Ovary (tissue), 9 donors: ENCODE results near the gene VPS13C. TPM values are rescaled to one million over a fixed set of nuclear protein-coding genes. Genes with fewer than 3 reads are reported as not detected.

Source experiments
- DNase-seq, 5 donors: peaks; one replicate each; pipeline ENCODE4 v3.0.0-alpha.2; 2019 to 2020
- H3K27ac ChIP-seq, 2 donors: fragments of 200-600 bp; one replicate each; pipeline versions ENCODE4 v1.5.1 to v1.8.0; 2019 to 2022
- H3K27me3 ChIP-seq: fragments of 200-600 bp; one replicate; pipeline ENCODE4 v1.8.0; 2022
- H3K36me3 ChIP-seq: fragments of 200-600 bp; sonication (generic); one replicate; pipeline ENCODE4 v1.5.1; 2019
- H3K4me1 ChIP-seq: one replicate; pipeline ENCODE4 v1.8.1; 2013; ENCODE audit warnings: mild to moderate bottlenecking, moderate library complexity; ENCODE audit not compliant: insufficient read depth
- H3K4me3 ChIP-seq: fragments of 200-600 bp; sonication (generic); one replicate; pipeline ENCODE4 v1.5.1; 2017
- H3K9me3 ChIP-seq, 2 donors: fragments of 200-600 bp in 1 of 2; sonication (generic) in 1 of 2; one replicate each; pipeline versions ENCODE4 v1.5.1 to v1.8.1; 2013 to 2019; ENCODE audit warnings: mild to moderate bottlenecking in 1 of 2, moderate library complexity in 1 of 2
- EP300 ChIP-seq: sonication (generic); formaldehyde crosslinking; IDR thresholded peaks from one replicate; pipeline ENCODE4 v1.6.1; 2017; ENCODE audit warnings: antibody characterized with exemption
- POLR2A ChIP-seq: fragments of 450-650 bp; IDR thresholded peaks from one replicate; pipeline ENCODE4 v1.6.1; 2017; ENCODE audit warnings: antibody characterized with exemption, mild to moderate bottlenecking, moderate library complexity
- WGBS, 3 donors: extraction: QIAGEN DNeasy Blood & Tissue Kit in 1 of 3; methylation state at CpG; one replicate each; pipeline versions ENCODE4 v1.1.5 to v1.1.7; 2013 to 2017; 5-methylcytosine and 5-hydroxymethylcytosine counted together
- intact Hi-C, 4 donors: fragments of 100-400 bp; cut with DNase I; formaldehyde crosslinking; loops; one replicate each; pipeline versions ENCODE4 v1.11.0 to v1.15.1; 2022 to 2023
- polyA plus RNA-seq, 2 donors: library from polyadenylated mRNA; stranded (reverse); fragments of 200-250 nt in 1 of 2; fragments of 350-450 nt in 1 of 2; fragmentation: Illumina TruSeq in 1 of 2; extraction: RNeasy Lipid Tissue Mini Kit (QIAGEN cat#74804) in 1 of 2; gene quantifications; one replicate each; pipeline ENCODE4 v1.2.3, GENCODE V29; 2013 to 2014
- total RNA-seq, 7 donors: library from RNA; depleted of rRNA in 2 of 7; stranded (reverse); fragments of >200 nt in 2 of 7; fragmentation: NEBNext Ultra II Directional in 3 of 7; extraction: Animal tissue kit (Norgen Biotek cat#: 25700) in 3 of 7; gene quantifications; one replicate each; pipeline versions ENCODE4 v1.1.0 to v1.2.4, GENCODE V29; 2016 to 2023
- TF ChIP-seq, protein P1 (sequence below), 3 donors: fragments of 450-650 bp in 2 of 3; fragments of 200-600 bp in 1 of 3; IDR thresholded peaks; one replicate each; pipeline versions ENCODE4 v1.5.1 to v1.8.0; 2016 to 2022; ENCODE audit warnings: antibody characterized with exemption in 3 of 3, mild to moderate bottlenecking in 1 of 3
- donor health status: DM: no; HTN: no; CAD: no; lungs with moderate emphysema.
- donor health status: DM: no; HTN: no; CAD: no.
- donor health status: Bipolar disorder and iron deficiency.
- donor health status: DM: yes; HTN: yes; CAD: no.
- donor health status: DM: no; HTN: no; CAD: no.
- donor health status: DM: yes; HTN: yes; CAD: no.

The VPS13C gene
- total and polyA plus RNA-seq, 9 donors: 19.4 to 78.1 (median 68.4) TPM

DNA sequence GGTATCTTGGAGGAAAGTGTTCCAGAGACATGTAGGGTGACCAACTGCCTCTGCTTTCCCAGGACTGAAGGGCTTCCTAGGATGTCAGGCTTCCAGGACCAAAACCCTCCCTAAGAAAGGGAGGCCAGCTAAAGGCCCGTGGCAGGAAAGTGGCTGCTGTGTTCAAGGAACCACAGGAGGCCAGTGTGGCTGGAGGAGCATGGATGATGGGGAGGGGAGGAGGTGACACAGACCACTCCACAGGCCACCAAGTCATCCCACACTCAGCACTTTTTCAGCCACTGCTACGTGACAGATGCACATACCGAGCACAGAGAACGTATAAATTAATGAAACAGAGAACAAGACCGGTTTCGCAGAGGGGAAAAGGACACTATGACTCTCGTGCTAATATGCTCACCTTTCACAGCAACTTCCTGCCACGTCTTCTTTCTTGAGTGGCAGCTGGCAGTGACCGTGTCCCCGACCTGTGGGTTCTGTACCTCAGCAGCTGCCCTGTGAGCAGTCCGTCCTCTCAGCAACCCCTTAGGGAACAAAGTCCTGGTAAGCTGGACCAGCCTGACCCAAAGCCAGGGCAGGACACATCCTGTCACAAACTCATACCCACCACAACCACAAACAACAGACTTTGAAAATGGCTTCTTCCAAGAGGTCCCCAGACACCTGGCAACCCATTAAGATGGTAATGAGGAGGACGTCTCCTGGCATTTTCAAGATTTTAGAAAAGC lies 244.7 kb downstream of the VPS13C start:
- intact Hi-C loops: no loop called here
- Histone ChIP-seq H3K36me3 (no peaks in the 10 kb centered on the region), H3K9me3 (no peaks in the 10 kb centered on the region), H3K4me1 (no peaks in the 10 kb centered on the region), H3K27ac (no peak overlapping the region), H3K4me3 (no peak overlapping the region), H3K27me3 (no peaks in the 10 kb centered on the region)
- DNase-seq: no peak
- TF ChIP-seq, protein P1, sequence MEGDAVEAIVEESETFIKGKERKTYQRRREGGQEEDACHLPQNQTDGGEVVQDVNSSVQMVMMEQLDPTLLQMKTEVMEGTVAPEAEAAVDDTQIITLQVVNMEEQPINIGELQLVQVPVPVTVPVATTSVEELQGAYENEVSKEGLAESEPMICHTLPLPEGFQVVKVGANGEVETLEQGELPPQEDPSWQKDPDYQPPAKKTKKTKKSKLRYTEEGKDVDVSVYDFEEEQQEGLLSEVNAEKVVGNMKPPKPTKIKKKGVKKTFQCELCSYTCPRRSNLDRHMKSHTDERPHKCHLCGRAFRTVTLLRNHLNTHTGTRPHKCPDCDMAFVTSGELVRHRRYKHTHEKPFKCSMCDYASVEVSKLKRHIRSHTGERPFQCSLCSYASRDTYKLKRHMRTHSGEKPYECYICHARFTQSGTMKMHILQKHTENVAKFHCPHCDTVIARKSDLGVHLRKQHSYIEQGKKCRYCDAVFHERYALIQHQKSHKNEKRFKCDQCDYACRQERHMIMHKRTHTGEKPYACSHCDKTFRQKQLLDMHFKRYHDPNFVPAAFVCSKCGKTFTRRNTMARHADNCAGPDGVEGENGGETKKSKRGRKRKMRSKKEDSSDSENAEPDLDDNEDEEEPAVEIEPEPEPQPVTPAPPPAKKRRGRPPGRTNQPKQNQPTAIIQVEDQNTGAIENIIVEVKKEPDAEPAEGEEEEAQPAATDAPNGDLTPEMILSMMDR (IDR thresholded peaks at IDR 0.05): no peak
- TF ChIP-seq POLR2A (no peak), EP300 (no peak)
- WGBS, 3 donors: 83 to 84% (median 83%) methylated on average over 12 of the region's 12 CpGs

DNA sequence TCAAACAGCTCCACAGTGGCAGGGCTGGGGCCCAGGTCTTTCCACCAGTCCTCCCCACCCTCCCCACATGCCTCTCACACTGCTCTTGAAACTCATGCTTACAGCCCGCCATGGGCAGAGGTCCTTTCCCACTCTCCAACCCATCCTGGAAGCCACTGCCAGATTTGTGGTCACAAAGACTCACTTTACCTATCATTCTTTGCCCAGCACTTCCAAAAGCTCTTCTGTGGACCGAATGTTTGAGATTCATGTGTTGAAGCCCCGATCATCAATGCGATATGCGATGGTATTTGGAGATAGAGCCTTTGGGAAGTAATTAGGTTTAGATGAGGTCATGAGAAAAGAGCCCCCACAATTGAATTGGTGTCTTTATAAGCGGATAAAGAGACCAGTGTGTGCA lies 247.8 kb downstream of the VPS13C start:
- H3K4me3 ChIP-seq: no peak overlapping the region
- intact Hi-C loops: no loop called here
- DNase-seq: no peak
- TF ChIP-seq EP300 (no peak), POLR2A (no peak)
- TF ChIP-seq, protein P1 (IDR thresholded peaks at IDR 0.05): no peak
- no peaks in the 10 kb centered on the region for H3K4me1 ChIP-seq
- no peaks in the 10 kb centered on the region for H3K36me3 ChIP-seq
- H3K27me3 ChIP-seq: no peaks in the 10 kb centered on the region
- no peaks in the 10 kb centered on the region for H3K9me3 ChIP-seq
- no peak overlapping the region for H3K27ac ChIP-seq
- WGBS, 3 donors: 93 to 97% (median 95%) methylated on average over 6 of the region's 6 CpGs

DNA sequence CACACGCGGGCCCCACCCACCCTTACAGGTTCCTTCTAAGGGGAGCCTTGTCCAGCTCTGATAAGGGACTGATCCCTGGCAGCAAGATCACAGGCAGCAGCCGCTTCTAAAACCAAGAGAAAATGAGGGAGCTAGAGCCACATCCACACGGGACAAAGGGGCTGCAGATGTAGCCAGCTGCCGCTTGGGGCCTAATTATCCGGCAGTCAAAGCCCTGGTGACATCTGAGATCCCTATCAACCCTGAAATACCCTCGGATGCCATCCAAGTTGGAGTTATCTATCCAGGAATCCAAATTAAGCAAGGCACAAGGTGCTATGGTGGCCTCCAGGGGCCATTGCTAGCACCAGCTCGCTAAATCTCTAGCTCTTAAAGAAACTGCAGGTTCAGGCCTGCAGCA lies 248.3 kb downstream of the VPS13C start:
- TF ChIP-seq POLR2A (no peak), EP300 (no peak)
- TF ChIP-seq, protein P1 (IDR thresholded peaks at IDR 0.05): no peak
- Histone ChIP-seq H3K4me1 (no peaks in the 10 kb centered on the region), H3K9me3 (no peaks in the 10 kb centered on the region), H3K4me3 (no peak overlapping the region), H3K27ac (no peak overlapping the region), H3K27me3 (no peaks in the 10 kb centered on the region), H3K36me3 (no peaks in the 10 kb centered on the region)
- DNase-seq: no peak
- 63 to 74% (median 66%) methylated on average over 8 of the region's 8 CpGs for WGBS, 3 donors
- intact Hi-C loops: no loop called here

DNA sequence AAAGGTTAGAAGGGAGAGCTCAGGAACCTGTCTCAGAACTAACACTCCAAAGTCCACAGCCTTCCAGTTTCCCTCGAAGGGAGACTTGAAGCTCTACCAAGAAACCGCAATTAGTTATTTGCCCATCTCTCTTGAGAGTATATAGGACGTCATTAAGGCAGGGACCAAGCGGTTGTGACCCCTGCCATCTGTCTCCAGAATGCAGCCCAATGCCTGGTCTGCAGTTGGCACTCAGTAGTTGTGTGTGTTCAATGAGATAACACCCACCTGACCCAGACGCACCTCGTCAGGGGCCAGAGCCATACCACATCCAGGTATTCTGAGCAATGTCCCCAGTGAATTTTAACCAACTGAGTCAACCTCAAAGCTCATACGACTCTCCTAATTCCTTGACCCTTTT lies 251.0 kb downstream of the VPS13C start:
- intact Hi-C loops: no loop called here
- Histone ChIP-seq H3K4me1 (no peaks in the 10 kb centered on the region), H3K27me3 (no peaks in the 10 kb centered on the region), H3K4me3 (no peak overlapping the region), H3K36me3 (no peaks in the 10 kb centered on the region), H3K27ac (no peak overlapping the region), H3K9me3 (no peaks in the 10 kb centered on the region)
- WGBS, 3 donors: 85 to 96% (median 93%) methylated on average over 7 of the region's 7 CpGs
- DNase-seq: no peak
- no peak for TF ChIP-seq POLR2A
- no peak for TF ChIP-seq EP300

DNA sequence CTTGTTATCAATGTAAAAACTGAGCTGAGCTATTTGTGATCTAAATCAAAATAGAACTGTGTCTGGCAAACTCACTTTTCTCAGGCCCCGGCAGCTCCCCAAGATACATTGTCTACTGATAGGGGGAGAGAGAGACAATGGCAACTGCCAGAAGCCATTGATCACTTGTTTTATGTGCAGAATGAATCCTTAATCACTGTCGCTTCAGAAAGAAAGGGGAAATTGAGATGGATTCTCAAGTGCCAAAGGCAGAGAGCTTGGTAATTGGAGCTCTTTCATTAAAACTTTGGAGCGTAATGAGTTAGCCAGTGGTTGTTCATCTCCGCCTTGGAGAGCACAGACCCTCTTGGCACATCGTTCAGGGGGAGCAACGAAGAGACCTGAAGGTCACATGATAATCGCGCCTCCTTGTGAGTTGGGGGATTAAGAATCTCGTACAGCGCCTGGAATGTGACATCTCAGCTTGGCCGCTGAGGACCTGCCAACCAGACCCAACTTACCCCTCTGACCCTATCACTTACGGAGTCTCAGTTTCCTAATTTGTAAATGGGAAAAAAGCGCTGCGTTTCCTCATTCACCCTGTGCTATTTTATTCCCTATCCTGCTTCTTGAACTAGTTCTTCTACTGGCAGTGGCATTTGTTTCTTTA lies 252.8 kb downstream of the VPS13C start:
- H3K27ac ChIP-seq: no peak overlapping the region
- intact Hi-C loops: no loop called here
- TF ChIP-seq, protein P1 (IDR thresholded peaks at IDR 0.05): no peak
- TF ChIP-seq EP300 (no peak), POLR2A (no peak)
- H3K36me3 ChIP-seq: no peaks in the 10 kb centered on the region
- H3K4me1 ChIP-seq: no peaks in the 10 kb centered on the region
- WGBS, 3 donors: 85 to 91% (median 89%) methylated on average over 14 of the region's 14 CpGs
- H3K9me3 ChIP-seq: no peaks in the 10 kb centered on the region
- no peak overlapping the region for H3K4me3 ChIP-seq
- H3K27me3 ChIP-seq: no peaks in the 10 kb centered on the region
- DNase-seq: no peak
